Activated CD4-positive, alpha-beta memory T cell treated with anti-CD3 and anti-CD28 coated beads, Interleukin-2, amount 10 ng/mL, durations not matched to agents 7 days and 5 days (primary cell): ENCODE measurements around the gene CNOT11. TPM values are rescaled to one million over a fixed set of nuclear protein-coding genes. Genes with fewer than 3 reads are reported as not detected.
"Not testable (repeated sequence)": the region's sequence is repeated elsewhere in the genome, so short reads cannot be mapped to it uniquely, and the experiment has no call there.

Experiments used
- CTCF ChIA-PET: fragments of 350-600 bp; sonication (Branson Sonifier 250); formaldehyde crosslinking; loops from one replicate; lab custom pipeline; 2021; ENCODE audit warnings: antibody characterized with exemption, inconsistent platforms; lab: Charles Lee
- POLR2A ChIA-PET: fragments of 350-600 bp; sonication (Branson Sonifier 250); formaldehyde crosslinking; loops from one replicate; lab custom pipeline; 2021; ENCODE audit warnings: antibody characterized with exemption; lab: Charles Lee
- DNase-seq: peaks from one replicate; pipeline ENCODE4 v3.0.0-alpha.2; 2020
- H3K27ac Mint-ChIP-seq: one replicate; pipeline ENCODE4 v1.8.0; 2021; ENCODE audit warnings: mild to moderate bottlenecking, mixed read lengths
- H3K27me3 Mint-ChIP-seq: one replicate; pipeline ENCODE4 v1.8.0; 2021; ENCODE audit warnings: mixed read lengths
- H3K36me3 Mint-ChIP-seq: one replicate; pipeline ENCODE4 v1.8.0; 2021; ENCODE audit warnings: low read depth, mixed read lengths
- H3K4me1 Mint-ChIP-seq: one replicate; pipeline ENCODE4 v1.8.0; 2021; ENCODE audit warnings: mixed read lengths
- H3K4me3 Mint-ChIP-seq: one replicate; pipeline ENCODE4 v1.8.0; 2021; ENCODE audit warnings: mild to moderate bottlenecking, mixed read lengths
- H3K9me3 Mint-ChIP-seq: one replicate; pipeline ENCODE4 v1.8.0; 2021; ENCODE audit warnings: mixed read lengths
- total RNA-seq, 2 experiments: library from RNA; stranded (reverse); gene quantifications; one replicate each; pipeline ENCODE4 v1.2.3, GENCODE V29; 2021

Gene CNOT11
- total RNA-seq, 2 experiments from 2014 or later, result 60.3 to 65.9 TPM

DNA sequence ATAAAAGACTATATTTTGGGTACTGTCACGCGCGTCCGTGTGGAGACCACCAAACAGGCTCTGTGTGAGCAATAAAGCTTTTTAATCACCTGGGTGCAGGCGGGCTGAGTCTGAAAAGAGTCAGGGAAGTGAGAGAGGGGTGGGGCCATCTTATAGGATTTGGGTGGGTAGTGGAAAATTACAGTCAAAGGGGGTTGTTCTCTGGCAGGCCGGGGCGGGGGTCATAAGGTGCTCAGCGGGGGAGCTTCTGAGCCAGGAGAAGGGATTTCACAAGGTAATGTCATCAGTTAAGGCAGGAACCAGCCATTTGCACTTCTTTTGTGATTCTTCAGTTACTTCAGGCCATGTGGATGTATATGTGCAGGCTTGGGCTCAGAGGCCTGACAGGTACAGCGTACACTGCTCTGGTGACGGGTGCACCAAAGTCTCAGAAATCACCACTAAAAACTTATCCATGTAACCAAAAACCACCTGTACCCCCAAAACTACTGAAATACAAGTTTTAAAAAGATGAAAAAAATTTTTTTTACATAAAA is 1.4 kb upstream of the CNOT11 start:
- not testable (repeated sequence) for H3K27me3 Mint-ChIP-seq, H3K27ac Mint-ChIP-seq, H3K9me3 Mint-ChIP-seq, DNase-seq
- ChIA-PET POLR2A (interaction anchor here (0.6 to 4.2 kb wide), 11 partner anchors 11 to 248 kb away, joined by 3 to 50 read pairs (median 17); partner anchors contain the start of genes RFX8, RNF149 and RPL31), CTCF (interaction anchor here (0.8 to 2.9 kb wide), 7 partner anchors 11 to 136 kb away, joined by 3 to 15 read pairs (median 5); partner anchors contain the start of gene RNF149)
- Mint-ChIP-seq H3K36me3 (peaks cover 22% of the 10 kb centered on the region), H3K4me3 (peak overlapping the region; percentile 11), H3K4me1 (peaks cover 42% of the 10 kb centered on the region)

- Mint-ChIP-seq H3K36me3 (peaks cover 27% of the 10 kb centered on the region), H3K4me1 (peaks cover 48% of the 10 kb centered on the region), H3K27me3 (no peaks in the 10 kb centered on the region), H3K4me3 (peak overlapping the region; percentile 96), H3K9me3 (no peaks in the 10 kb centered on the region), H3K27ac (peak overlapping the region; percentile 93)
- POLR2A ChIA-PET, result interaction anchor here (0.7 to 4.2 kb wide), 20 partner anchors 12 to 689 kb away, joined by 3 to 50 read pairs (median 12); partner anchors contain the start of genes CREG2, PDCL3, RFX8 and RNF149
- CTCF ChIA-PET, result interaction anchor here (0.7 to 2.9 kb wide), 13 partner anchors 11 to 135 kb away, joined by 3 to 15 read pairs (median 4); partner anchors contain the start of gene RNF149
- DNase-seq, result no peak
Observed at GRCh38 chr2:101251844-101252407, 760 bp upstream of the CNOT11 start.

DNA sequence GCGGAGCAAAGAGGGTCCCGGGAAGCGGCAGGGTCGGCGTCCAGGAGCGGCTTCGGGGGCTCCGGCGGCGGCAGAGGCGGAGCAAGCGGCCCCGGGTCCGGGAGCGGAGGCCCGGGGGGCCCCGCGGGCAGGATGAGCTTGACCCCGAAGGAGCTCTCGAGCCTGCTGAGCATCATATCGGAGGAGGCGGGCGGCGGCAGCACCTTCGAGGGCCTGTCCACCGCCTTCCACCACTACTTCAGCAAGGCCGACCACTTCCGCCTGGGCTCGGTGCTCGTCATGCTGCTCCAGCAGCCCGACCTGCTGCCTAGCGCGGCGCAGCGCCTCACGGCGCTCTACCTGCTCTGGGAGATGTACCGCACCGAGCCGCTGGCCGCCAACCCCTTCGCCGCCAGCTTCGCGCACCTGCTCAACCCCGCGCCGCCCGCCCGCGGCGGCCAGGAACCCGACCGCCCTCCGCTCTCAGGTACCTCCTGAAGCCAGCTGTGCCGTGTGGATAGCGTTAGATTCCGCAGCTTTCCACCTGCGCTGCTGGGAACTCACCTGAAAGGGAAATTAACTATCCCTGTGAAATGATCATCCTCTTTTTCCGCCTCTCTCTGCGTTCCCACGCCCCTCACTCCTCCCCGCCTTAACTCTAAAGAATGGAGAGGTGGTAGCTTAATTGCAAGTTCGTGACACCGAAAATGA is 472 bp downstream of the CNOT11 start:
- Mint-ChIP-seq H3K4me1 (peaks cover 56% of the 10 kb centered on the region), H3K9me3 (no peaks in the 10 kb centered on the region)
- DNase-seq, result peak; percentile 86

GRCh38 chr2:101253703-101254450 is 1.2 kb downstream of the CNOT11 start:
- peaks cover 40% of the 10 kb centered on the region for H3K36me3 Mint-ChIP-seq
- DNase-seq, result no peak
- CTCF ChIA-PET, result interaction anchor here (0.7 to 2.9 kb wide), 11 partner anchors 9 to 241 kb away, joined by 3 to 15 read pairs (median 3); partner anchors contain the start of gene RNF149
- H3K27me3 Mint-ChIP-seq, result no peaks in the 10 kb centered on the region
- POLR2A ChIA-PET, result interaction anchor here (0.9 to 4.2 kb wide), 25 partner anchors 8 to 691 kb away, joined by 3 to 50 read pairs (median 12); partner anchors contain the start of genes CREG2, PDCL3, RFX8 and RNF149
- H3K9me3 Mint-ChIP-seq, result no peaks in the 10 kb centered on the region
- H3K4me1 Mint-ChIP-seq, result peaks cover 54% of the 10 kb centered on the region
- peak overlapping the region; percentile 93 for H3K27ac Mint-ChIP-seq
- H3K4me3 Mint-ChIP-seq, result peak overlapping the region; percentile 96

More for the DNA sequence above, 472 bp downstream of the CNOT11 start:
- Mint-ChIP-seq H3K27me3 (no peaks in the 10 kb centered on the region), H3K27ac (peak overlapping the region; percentile 93), H3K4me3 (peak overlapping the region; percentile 96), H3K36me3 (peaks cover 35% of the 10 kb centered on the region)
- ChIA-PET CTCF (interaction anchor here (0.7 to 2.9 kb wide), 13 partner anchors 8 to 241 kb away, joined by 3 to 15 read pairs (median 3); partner anchors contain the start of gene RNF149), POLR2A (interaction anchor here (0.6 to 4.2 kb wide), 29 partner anchors 9 to 780 kb away, joined by 3 to 50 read pairs (median 6); partner anchors contain the start of genes CREG2, PDCL3, RFX8 and RNF149)

- Mint-ChIP-seq H3K4me1 (peaks cover 59% of the 10 kb centered on the region), H3K9me3 (no peaks in the 10 kb centered on the region), H3K27me3 (no peaks in the 10 kb centered on the region), H3K27ac (no peak overlapping the region), H3K4me3 (no peak overlapping the region), H3K36me3 (peaks cover 52% of the 10 kb centered on the region)
- DNase-seq, result no peak
- ChIA-PET CTCF (interaction anchor here (0.7 kb wide), 1 partner anchor 169 kb away, joined by 3 read pairs; no protein-coding TSS in a partner anchor), POLR2A (interaction anchor here (3.8 to 4.1 kb wide), 2 partner anchors 11 to 16 kb away, joined by 15 to 42 read pairs; no protein-coding TSS in a partner anchor)
Observed at GRCh38 chr2:101255501-101255900, 2.8 kb downstream of the CNOT11 start.

GRCh38 chr2:101256316-101256715 is 3.6 kb downstream of the CNOT11 start:
- CTCF ChIA-PET, result interaction anchor here (1.3 kb wide), 1 partner anchor 16 kb away, joined by 5 read pairs; no protein-coding TSS in a partner anchor
- no peaks in the 10 kb centered on the region for H3K9me3 Mint-ChIP-seq
- POLR2A ChIA-PET, result interaction anchor here (1.0 to 3.8 kb wide), 5 partner anchors 13 to 255 kb away, joined by 3 to 15 read pairs (median 3); partner anchors contain the start of gene RPL31
- H3K4me1 Mint-ChIP-seq, result peaks cover 56% of the 10 kb centered on the region
- H3K4me3 Mint-ChIP-seq, result no peak overlapping the region
- DNase-seq, result no peak
- H3K27ac Mint-ChIP-seq, result peak overlapping the region; percentile 50
- no peaks in the 10 kb centered on the region for H3K27me3 Mint-ChIP-seq
- peaks cover 58% of the 10 kb centered on the region for H3K36me3 Mint-ChIP-seq

GRCh38 chr2:101258804-101259203 is 6.1 kb downstream of the CNOT11 start:
- H3K27me3 Mint-ChIP-seq, result no peaks in the 10 kb centered on the region
- no peak overlapping the region for H3K27ac Mint-ChIP-seq
- peaks cover 70% of the 10 kb centered on the region for H3K36me3 Mint-ChIP-seq
- no peak overlapping the region for H3K4me3 Mint-ChIP-seq
- POLR2A ChIA-PET, result interaction anchor here (3.8 kb wide), 1 partner anchor 13 kb away, joined by 15 read pairs; no protein-coding TSS in a partner anchor
- no peak for DNase-seq
- peaks cover 55% of the 10 kb centered on the region for H3K4me1 Mint-ChIP-seq
- no peaks in the 10 kb centered on the region for H3K9me3 Mint-ChIP-seq
- CTCF ChIA-PET, result interaction anchor here (1.0 to 1.4 kb wide), 3 partner anchors 12 to 104 kb away, joined by 3 to 4 read pairs (median 3); no protein-coding TSS in a partner anchor

- Mint-ChIP-seq H3K4me3 (no peak overlapping the region), H3K36me3 (peaks cover 75% of the 10 kb centered on the region), H3K9me3 (no peaks in the 10 kb centered on the region), H3K27ac (no peak overlapping the region), H3K27me3 (no peaks in the 10 kb centered on the region), H3K4me1 (peaks cover 42% of the 10 kb centered on the region)
- no peak for DNase-seq
- ChIA-PET POLR2A (interaction anchor here (2.2 kb wide), 1 partner anchor 9 kb away, joined by 21 read pairs; the partner anchor contains the start of gene CNOT11), CTCF (no interaction called here)
Observed at GRCh38 chr2:101262142-101262541, 9.5 kb downstream of the CNOT11 start.

- POLR2A ChIA-PET, result interaction anchor here (2.2 kb wide), 1 partner anchor 10 kb away, joined by 21 read pairs; the partner anchor contains the start of gene CNOT11
- Mint-ChIP-seq H3K27ac (peak overlapping the region; percentile 55), H3K27me3 (no peaks in the 10 kb centered on the region), H3K9me3 (no peaks in the 10 kb centered on the region), H3K36me3 (peaks cover 78% of the 10 kb centered on the region), H3K4me3 (no peak overlapping the region), H3K4me1 (peaks cover 44% of the 10 kb centered on the region)
- CTCF ChIA-PET, result interaction anchor here (0.7 kb wide), 1 partner anchor 226 kb away, joined by 3 read pairs; no protein-coding TSS in a partner anchor
- DNase-seq, result no peak
Observed at GRCh38 chr2:101263377-101263800, 10.7 kb downstream of the CNOT11 start.

GRCh38 chr2:101264360-101264939 is 11.8 kb downstream of the CNOT11 start:
- CTCF ChIA-PET, result no interaction called here
- H3K9me3 Mint-ChIP-seq, result no peaks in the 10 kb centered on the region
- peaks cover 79% of the 10 kb centered on the region for H3K36me3 Mint-ChIP-seq
- DNase-seq, result no peak
- POLR2A ChIA-PET, result interaction anchor here (6.2 kb wide), 1 partner anchor 11 kb away, joined by 42 read pairs; the partner anchor contains the start of gene CNOT11
- no peak overlapping the region for H3K4me3 Mint-ChIP-seq
- no peaks in the 10 kb centered on the region for H3K27me3 Mint-ChIP-seq
- H3K27ac Mint-ChIP-seq, result peak overlapping the region; percentile 73
- peaks cover 41% of the 10 kb centered on the region for H3K4me1 Mint-ChIP-seq

DNA sequence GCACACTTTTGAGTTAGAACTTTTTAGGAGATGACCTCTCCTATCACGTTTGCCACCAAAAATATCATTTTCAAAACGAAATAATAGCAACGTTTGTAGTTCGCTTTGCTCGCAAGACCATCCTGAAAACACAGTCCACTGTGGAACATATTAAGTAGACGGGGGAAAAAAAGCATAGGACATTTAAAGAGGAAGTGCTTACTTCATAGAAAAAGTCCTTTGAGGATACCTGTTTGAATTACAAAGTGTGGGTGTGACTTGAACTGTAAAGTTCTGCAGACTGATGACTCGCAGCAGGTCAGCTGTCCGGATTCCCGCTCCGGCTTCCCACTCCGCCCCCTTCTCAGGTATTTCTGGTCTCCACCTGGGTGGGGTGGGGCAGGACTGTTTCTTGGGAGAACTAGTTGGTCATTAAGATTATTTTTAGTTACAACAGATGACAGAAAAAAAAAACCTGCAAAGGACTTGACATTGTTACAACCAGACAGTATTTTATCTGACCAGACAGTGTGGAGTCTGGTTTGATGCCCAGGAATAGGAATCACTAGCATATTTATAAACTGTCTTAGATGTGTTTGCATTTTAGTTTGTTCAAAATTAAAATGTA is 13.3 kb downstream of the CNOT11 start:
- H3K27me3 Mint-ChIP-seq, result no peaks in the 10 kb centered on the region
- no peak overlapping the region for H3K4me3 Mint-ChIP-seq
- CTCF ChIA-PET, result no interaction called here
- POLR2A ChIA-PET, result interaction anchor here (1.3 to 6.2 kb wide), 2 partner anchors 13 to 15 kb away, joined by 3 to 42 read pairs; partner anchors contain the start of gene CNOT11
- no peak for DNase-seq
- peaks cover 83% of the 10 kb centered on the region for H3K36me3 Mint-ChIP-seq
- no peaks in the 10 kb centered on the region for H3K9me3 Mint-ChIP-seq
- peak overlapping the region; percentile 52 for H3K27ac Mint-ChIP-seq
- H3K4me1 Mint-ChIP-seq, result peaks cover 52% of the 10 kb centered on the region
